HG02763 (cell line): ENCODE measurements around the gene IL3.
A peak's percentile ranks its signal among the peaks of the same experiment; 100 is the strongest.
"Not testable (repeated sequence)": the region's sequence is repeated elsewhere in the genome, so short reads cannot be mapped to it uniquely, and the experiment has no call there.

Source experiments
- ATAC-seq: cut with Tn5 transposase; IDR thresholded peaks from one replicate; pipeline ENCODE4 v1.9.1; 2021; ENCODE audit warnings: mild to moderate bottlenecking, moderate library complexity; ENCODE audit not compliant: unreplicated experiment

The IL3 gene

GRCh38 chr5:132093271-132093670 lies 32.8 kb downstream of the IL3 start:
- no peak for ATAC-seq

DNA sequence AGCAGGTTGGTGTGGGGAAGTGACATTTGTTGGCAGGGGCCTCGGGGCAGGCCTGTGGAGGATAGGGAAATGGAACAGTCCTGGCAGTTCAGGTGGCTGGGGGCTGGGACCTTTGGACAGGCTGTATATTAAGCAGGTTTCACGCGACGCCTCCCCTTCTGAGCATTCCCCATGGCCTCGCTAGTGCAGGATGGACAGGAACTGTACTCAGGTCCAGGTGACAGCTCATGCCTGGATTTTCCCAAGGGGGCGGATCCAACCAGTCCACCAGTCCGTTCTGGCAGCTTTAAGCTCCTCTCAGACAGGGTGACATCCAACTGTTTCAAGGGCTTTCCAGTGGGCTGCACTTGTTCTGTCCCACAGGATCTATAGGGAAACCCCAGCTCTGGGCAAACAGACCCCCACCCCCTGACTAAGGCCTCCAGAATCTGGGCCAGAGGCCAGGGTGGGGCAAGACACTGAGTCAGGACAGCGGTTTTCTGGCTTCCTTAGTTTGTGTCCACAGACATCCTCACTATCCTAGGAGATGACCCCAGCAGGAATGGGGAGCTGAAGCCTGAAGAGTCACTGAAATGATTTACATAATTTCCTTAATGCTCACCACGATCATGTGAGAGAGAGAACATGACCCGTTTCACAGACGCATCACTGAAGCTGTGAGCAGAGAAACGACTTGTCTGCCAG lies 34.1 kb downstream of the IL3 start:
- ATAC-seq, result no peak

DNA sequence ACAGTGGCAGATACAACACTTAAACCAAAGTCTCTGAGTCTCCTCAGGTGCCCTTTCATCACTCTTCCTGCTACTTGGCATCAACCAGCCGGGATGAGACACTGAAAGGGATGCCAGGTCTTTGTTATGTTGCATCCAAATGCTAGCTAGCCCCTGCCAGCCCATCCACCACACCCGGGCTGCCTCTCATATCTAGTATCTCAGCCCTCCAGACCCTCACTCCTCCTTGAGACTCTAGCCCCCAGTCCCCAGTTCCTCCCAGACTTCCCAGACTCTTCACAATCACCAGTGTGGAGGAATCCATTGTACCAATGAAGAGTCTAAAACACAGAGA lies 34.6 kb downstream of the IL3 start:
- ATAC-seq, result no peak

DNA sequence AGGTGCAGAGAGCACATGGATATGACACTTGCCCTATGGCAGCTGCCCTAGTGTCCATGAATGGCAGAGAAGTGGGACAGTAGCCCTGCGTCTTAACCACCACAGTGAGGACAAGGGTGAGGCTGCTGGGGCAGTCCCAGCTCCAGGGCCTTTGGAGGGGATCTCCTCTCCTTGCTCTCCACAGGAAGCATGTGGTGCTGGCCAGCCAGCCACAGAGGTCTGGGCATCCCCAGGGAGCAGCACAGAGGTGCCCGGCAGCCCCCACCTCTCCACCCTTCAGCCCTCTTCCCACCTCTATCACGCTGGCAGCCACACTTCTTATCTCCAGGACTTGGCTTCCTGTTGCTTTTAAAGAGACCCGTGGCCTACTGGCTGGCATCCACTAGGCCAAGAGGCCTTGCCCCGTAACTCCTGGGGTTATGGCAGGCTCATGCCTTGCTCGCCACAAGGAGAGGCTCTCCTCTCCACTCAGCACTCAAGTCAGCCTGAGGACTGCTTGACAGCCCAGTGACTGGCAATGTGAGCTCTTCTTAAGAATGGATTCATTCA lies 35.0 kb downstream of the IL3 start:
- ATAC-seq, result no peak

DNA sequence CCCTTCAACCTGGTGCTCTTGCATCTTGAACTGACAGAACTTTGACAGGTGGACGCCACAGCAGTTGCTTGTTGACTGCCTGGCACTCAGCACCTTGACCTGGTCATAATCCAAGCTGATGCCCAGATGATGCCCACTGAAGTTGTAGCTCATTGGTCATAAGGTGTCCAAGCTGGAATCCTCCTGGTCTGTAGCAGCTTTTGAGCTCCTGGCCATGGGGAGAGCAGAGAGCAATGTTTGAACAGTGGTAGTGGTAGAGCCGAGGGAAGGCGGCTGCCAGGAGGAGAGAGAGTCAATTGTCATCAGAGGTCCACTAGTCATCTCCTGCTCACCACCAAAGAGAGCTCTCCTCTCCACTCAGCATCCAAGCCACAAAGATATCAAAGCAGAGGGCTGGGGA lies 36.4 kb downstream of the IL3 start:
- no peak for ATAC-seq

DNA sequence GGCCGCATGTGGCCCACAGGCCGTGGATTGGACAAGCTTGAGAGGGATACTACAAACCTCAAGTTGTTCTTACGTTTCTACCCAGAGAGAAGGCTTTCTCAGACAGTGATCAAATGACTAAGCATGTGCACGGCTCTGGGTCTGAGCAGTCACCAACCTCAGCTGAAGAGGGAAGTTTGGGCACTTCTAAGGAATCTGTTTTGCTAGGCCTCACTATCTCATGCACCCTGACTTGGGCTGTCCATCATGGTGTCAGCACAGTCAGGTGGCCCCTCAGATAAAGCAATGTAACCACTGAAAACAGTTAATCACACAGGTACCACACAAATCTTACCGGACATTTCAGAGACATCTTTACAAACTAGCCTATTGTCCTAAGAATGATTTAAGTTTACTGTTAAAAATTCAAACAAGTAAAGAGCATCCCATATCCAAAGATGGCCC lies 37.7 kb downstream of the IL3 start:
- ATAC-seq, result no peak

DNA sequence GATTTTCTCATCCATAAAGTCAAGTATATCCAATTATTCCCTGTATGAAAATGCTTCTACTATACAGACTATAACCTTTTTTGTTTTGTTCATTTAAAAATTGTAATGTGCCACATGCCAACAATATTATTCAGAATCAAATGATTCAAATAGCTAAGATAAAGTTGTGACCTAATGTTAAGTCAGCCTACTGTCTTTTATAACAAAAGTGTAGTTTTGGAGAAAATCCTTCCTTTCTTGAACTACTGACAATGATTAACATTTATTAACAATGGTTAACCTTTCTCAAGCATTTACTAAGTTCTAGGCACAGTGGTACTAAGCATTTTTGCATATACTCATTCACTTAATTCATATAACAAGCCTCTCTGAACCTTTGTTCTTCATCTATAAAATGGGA lies 38.2 kb downstream of the IL3 start:
- ATAC-seq, result no peak

DNA sequence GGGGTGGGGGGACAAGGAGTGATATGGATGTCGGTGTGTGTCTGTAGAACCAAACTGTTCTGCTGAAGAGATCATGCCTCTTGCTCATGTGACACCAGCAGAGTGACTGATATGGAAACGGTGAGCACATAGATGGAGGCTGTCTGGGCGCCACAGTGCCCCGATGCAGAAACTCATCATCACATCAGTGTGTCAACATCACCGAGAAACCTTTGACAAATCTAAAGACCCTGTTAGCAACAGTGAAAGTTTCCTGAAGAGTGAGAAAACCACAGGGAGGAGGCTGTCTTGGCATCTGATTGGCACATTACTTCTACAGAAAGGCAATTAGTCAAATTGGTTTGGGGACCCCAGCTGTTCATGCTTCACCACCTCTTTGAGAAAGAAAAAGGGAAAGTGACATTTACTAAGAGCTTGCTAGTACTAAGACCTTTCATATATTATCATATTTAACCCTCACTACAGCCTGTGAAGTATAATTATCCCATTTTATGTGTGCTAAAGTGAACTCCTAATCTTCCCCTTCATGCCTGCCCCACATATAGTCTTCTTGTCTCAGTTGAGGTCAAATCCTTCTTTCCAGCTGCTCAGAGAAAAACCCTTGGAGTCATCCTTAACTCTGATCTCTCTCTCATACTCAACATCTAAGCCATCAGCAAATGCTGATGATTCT lies 38.8 kb downstream of the IL3 start:
- ATAC-seq, result peak; percentile 35

GRCh38 chr5:132099905-132100304 lies 39.5 kb downstream of the IL3 start:
- ATAC-seq, result no peak

DNA sequence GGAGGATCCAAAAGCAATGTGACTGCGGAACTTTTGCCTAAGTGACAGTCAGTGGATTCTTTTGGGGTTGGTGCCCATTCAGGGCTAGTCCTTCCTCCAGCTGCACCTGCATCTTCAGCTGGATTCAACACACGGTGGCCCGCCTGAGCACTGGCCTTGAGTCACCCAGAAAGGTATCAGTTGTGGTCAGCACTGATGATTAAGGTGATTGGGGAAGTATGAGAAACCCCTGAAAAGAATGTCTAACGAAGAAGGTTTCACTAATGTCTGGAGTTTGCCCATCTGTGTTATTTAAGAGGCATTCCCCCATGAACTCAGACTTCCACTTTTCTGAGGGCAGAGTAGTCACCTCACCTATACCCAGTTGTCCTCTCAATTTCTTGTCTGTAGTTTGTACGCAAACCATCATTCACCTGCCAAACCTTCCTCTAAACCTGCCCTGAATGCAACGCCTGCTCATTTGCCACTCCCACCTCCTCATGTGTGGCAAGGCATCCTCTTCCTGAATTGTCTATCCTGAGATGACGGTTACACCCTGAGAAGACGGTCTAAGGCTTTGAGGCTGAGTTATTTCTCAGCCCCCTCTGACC lies 40.3 kb downstream of the IL3 start:
- no peak for ATAC-seq

- ATAC-seq, result no peak
Observed at GRCh38 chr5:132101385-132101880, 41.0 kb downstream of the IL3 start.

DNA sequence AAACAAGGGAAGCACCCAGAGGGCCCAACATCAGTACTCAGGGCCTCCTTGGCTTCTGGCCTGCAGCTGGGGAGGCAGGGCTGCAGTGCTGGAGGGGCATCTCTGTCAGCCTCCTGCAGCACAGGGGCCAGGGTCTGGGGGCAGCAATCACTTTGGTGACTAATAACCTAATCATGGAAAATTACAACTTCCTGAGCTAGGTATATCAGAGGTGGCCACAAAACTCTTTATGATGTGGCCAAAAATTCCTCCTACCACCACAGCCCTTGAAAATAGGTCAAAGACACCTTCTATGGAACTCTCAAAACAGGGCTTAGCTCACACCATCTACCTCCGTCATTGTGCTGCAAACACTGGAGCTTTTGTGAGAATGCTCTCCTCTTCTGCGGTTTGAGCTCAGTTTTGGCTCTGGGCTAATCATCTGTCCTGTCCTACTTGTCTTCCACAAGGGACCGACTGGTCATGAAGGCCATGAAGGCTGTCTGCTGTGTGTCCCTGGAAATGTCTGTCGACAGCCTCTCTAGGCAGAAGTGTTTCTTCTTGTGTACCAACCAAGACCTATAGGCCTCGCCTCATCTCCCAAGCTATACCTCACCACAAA lies 41.7 kb downstream of the IL3 start:
- no peak for ATAC-seq

GRCh38 chr5:132102944-132103331 lies 42.5 kb downstream of the IL3 start:
- ATAC-seq, result no peak

DNA sequence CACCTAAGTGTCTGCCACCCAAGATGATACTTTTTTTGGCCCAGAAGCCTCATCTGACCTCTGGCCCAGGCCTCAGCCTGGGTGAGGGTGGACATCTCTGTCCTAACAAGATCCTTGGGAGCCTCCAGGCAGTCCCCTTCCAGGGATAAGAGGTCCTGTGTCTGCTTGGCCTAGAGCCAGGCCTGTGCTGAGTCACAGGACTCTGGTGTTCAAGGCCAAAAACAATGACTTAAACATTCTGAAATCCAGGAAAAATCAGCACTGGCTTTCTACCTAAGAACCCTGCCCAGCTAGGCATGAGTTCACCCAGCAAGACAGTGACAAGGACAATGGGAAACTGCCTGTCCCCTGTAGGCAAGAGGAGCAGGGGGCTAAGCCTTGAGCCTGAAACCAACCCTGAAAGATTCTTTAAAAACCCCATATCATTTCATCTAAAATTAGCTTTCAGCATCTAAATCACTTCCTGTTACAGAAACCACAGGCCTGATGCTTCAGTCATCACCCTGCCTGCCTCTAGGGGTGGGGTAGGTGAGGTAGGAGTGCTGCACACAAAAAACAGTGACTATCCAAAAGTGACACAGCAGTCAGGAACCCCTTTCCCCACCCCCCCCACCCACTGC lies 43.0 kb downstream of the IL3 start:
- ATAC-seq, result peak; percentile 60

- peak; percentile 12 for ATAC-seq
Observed at GRCh38 chr5:132103969-132104391, 43.5 kb downstream of the IL3 start.

- ATAC-seq, result no peak
Observed at GRCh38 chr5:132104556-132104955, 44.1 kb downstream of the IL3 start.

- no peak for ATAC-seq
Observed at GRCh38 chr5:132105688-132106087, 45.2 kb downstream of the IL3 start.

GRCh38 chr5:132108495-132108894 lies 48.0 kb downstream of the IL3 start:
- ATAC-seq, result not testable (repeated sequence)

GRCh38 chr5:132108957-132109356 lies 48.5 kb downstream of the IL3 start:
- not testable (repeated sequence) for ATAC-seq

GRCh38 chr5:132109494-132110053 lies 49.1 kb downstream of the IL3 start:
- no peak for ATAC-seq

DNA sequence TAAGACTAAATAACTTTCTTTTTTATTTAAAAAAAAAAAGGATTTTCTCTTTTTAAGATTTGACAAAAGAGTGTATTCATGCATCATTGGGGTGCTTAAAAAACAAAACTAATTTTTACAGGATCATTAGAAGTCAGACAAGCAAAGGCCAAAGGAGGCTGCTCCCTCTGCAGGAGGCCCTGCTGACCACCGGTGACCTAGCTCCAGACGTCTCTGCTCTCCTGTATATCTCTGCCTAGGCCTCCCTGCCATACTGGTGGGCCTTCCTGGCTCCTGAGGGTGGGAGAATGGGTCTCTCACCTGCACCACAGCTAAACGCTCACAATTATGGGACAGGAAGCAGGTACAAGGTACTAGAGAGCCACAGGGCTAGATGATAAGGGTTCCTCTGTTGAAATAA lies 49.7 kb downstream of the IL3 start:
- ATAC-seq, result no peak
